HEK293 (cell line): ENCODE data around the gene BCL2L11.

ENCODE experiments used
- BCL11A ChIP-seq: fragments of 450-650 bp; formaldehyde crosslinking; IDR thresholded peaks from 2 replicates; pipeline ENCODE4 v1.5.1; 2016; ENCODE audit warnings: low read depth, missing biosample characterization, missing genetic modification characterization
- CTCF ChIP-seq: fragments of 450-650 bp; formaldehyde crosslinking; IDR thresholded peaks from 2 replicates; pipeline ENCODE4 v1.5.1; 2016; ENCODE audit warnings: missing biosample characterization, missing genetic modification characterization
- MZF1 ChIP-seq: fragments of 450-650 bp; formaldehyde crosslinking; IDR thresholded peaks from 2 replicates; pipeline ENCODE4 v1.5.1; 2017; ENCODE audit warnings: missing biosample characterization, missing genetic modification characterization, borderline replicate concordance
- PRDM10 ChIP-seq: fragments of 450-650 bp; formaldehyde crosslinking; IDR thresholded peaks from 2 replicates; pipeline ENCODE4 v1.5.1; 2016; ENCODE audit warnings: missing biosample characterization, missing genetic modification characterization
- TCF7L2 ChIP-seq: IDR thresholded peaks from 2 replicates; pipeline ENCODE4 v1.6.1; 2011; ENCODE audit warnings: low read depth, mild to moderate bottlenecking, inconsistent platforms, low read length, moderate library complexity, borderline replicate concordance
- ZIC2 ChIP-seq: fragments of 450-650 bp; formaldehyde crosslinking; IDR thresholded peaks from 2 replicates; pipeline ENCODE4 v1.5.1; 2016; ENCODE audit warnings: missing biosample characterization, missing genetic modification characterization
- ZNF37A ChIP-seq: fragments of 450-650 bp; IDR thresholded peaks from 2 replicates; pipeline ENCODE4 v1.5.1; 2018; ENCODE audit warnings: missing biosample characterization, missing genetic modification characterization
- ZNF514 ChIP-seq: fragments of 450-650 bp; formaldehyde crosslinking; IDR thresholded peaks from 2 replicates; pipeline ENCODE4 v1.5.1; 2016; ENCODE audit warnings: missing biosample characterization, missing genetic modification characterization
- ZNF544 ChIP-seq: fragments of 450-650 bp; formaldehyde crosslinking; IDR thresholded peaks from 2 replicates; pipeline ENCODE4 v1.5.0; 2017; ENCODE audit warnings: missing biosample characterization, missing genetic modification characterization
- ZNF707 ChIP-seq: fragments of 450-650 bp; formaldehyde crosslinking; IDR thresholded peaks from 2 replicates; pipeline ENCODE4 v1.5.1; 2016; ENCODE audit warnings: missing biosample characterization, missing genetic modification characterization

- TF ChIP-seq MZF1 (tag by site-specific recombination) (no peak), BCL11A (tag by site-specific recombination) (no peak), CTCF (tag by site-specific recombination) (no peak), ZIC2 (tag by site-specific recombination) (no peak), TCF7L2 (no peak), PRDM10 (tag by site-specific recombination) (no peak), ZNF514 (tag by site-specific recombination) (no peak), ZNF544 (tag by site-specific recombination) (no peak), ZNF37A (tag by site-specific recombination) (no peak), ZNF707 (no peak)
Observed at GRCh38 chr2:111191877-111192276, 71.2 kb downstream of the BCL2L11 start.
